GM23338 (cell line): Measurements from ENCODE around the gene RPH3AL.

ENCODE experiments used
- CTCF ChIP-seq, 2 experiments: fragments of 200-600 bp in 1 of 2; sonication (generic) in 1 of 2; conservative IDR thresholded peaks; 2 replicates each; pipeline versions ENCODE4 v1.5.1 to v1.6.1; 2016 to 2017; ENCODE audit warnings: antibody characterized with exemption in 2 of 2, low read depth in 2 of 2, mild to moderate bottlenecking in 2 of 2, moderate library complexity in 1 of 2
- EZH2 ChIP-seq: fragments of 200-600 bp; sonication (generic); IDR thresholded peaks from one replicate; pipeline ENCODE4 v1.8.0; 2017; ENCODE audit warnings: antibody characterized with exemption, mild to moderate bottlenecking, low read depth; ENCODE audit not compliant: unreplicated experiment
- REST ChIP-seq: IDR thresholded peaks from one replicate; pipeline ENCODE4 v1.6.1; 2018; ENCODE audit warnings: antibody characterized with exemption; ENCODE audit not compliant: unreplicated experiment
- ZNF462 ChIP-seq: fragments of 250-450 bp; sonication (Bioruptor Pico); IDR thresholded peaks from 2 replicates; pipeline ENCODE4 v1.5.0; 2020; ENCODE audit warnings: mild to moderate bottlenecking, moderate library complexity

- TF ChIP-seq EZH2 (no peak), CTCF (conservative IDR thresholded peaks at IDR 0.05; ENCODE audit: low read depth in 2 of 2) (no peak), REST (no peak), ZNF462 (no peak)
Observed at GRCh38 chr17:372157-373152, 19.8 kb upstream of the RPH3AL start.
